ENCODE results near the gene TANK. TPM values are rescaled to one million over a fixed set of nuclear protein-coding genes. Genes with fewer than 3 reads are reported as not detected.
A peak's percentile ranks its signal among the peaks of the same experiment; 100 is the strongest.

TANK gene
- total and polyA plus RNA-seq, 2 donors from 2014 or later: 21.2 to 56.1 TPM

DNA sequence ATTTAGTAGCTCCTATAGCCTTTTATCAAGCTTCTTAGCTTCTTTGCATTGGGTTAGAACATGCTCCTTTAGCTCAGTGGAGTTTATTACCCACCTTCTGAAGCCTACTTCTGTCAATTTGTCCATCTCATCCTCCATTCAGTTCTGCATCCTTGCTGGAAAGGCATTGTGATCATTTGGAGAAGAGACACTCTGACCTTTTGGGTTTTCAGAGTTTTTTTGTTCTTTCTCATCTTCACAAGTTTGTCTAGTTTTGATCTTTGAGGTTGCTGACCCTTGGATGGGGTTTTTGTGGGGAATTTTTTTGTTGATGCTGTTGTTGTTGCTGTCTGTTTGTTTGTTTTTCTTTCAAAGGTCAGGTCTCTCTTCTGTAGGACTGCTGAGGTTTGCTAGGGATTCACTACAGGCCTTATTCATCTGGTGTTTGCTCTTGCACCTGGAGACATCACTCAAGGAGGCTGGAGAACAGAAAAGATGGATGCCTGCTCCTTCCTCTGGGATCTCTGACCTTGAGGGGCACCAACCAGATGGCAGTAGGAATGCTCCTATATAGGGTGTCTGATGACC is 13.9 kb upstream of the TANK start:
- Histone ChIP-seq H3K9ac (ENCODE audit: low read length in 3 of 3) (no peak overlapping the region), H3K9me3 (ENCODE audit: control insufficient read depth in 2 of 3, insufficient read depth in 1 of 3, low read length in 3 of 3) (peaks cover 0 to 15% (median 0%) of the 10 kb centered on the region in 3 donors), H3K4me3 (ENCODE audit: low read length in 3 of 3) (no peak overlapping the region), H3K27me3 (ENCODE audit: control insufficient read depth, insufficient read depth, low read length) (no peaks in the 10 kb centered on the region), H3K36me3 (ENCODE audit: control insufficient read depth in 2 of 3, insufficient read depth in 3 of 3, low read length in 3 of 3) (no peaks in the 10 kb centered on the region), H3K4me1 (ENCODE audit: control insufficient read depth in 2 of 3, insufficient read depth in 2 of 3, low read depth in 1 of 3, low read length in 3 of 3) (no peaks in the 10 kb centered on the region), H3K27ac (ENCODE audit: low read depth in 2 of 2, low read length in 2 of 2) (no peak overlapping the region)
- TF ChIP-seq, protein P1, sequence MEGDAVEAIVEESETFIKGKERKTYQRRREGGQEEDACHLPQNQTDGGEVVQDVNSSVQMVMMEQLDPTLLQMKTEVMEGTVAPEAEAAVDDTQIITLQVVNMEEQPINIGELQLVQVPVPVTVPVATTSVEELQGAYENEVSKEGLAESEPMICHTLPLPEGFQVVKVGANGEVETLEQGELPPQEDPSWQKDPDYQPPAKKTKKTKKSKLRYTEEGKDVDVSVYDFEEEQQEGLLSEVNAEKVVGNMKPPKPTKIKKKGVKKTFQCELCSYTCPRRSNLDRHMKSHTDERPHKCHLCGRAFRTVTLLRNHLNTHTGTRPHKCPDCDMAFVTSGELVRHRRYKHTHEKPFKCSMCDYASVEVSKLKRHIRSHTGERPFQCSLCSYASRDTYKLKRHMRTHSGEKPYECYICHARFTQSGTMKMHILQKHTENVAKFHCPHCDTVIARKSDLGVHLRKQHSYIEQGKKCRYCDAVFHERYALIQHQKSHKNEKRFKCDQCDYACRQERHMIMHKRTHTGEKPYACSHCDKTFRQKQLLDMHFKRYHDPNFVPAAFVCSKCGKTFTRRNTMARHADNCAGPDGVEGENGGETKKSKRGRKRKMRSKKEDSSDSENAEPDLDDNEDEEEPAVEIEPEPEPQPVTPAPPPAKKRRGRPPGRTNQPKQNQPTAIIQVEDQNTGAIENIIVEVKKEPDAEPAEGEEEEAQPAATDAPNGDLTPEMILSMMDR (IDR thresholded peaks at IDR 0.05; ENCODE audit: borderline replicate concordance, extremely low read depth, insufficient read depth): no peak
- no peak for DNase-seq
- intact Hi-C loops (cut with DNase I): no loop called here
- no peak for FAIRE-seq

DNA sequence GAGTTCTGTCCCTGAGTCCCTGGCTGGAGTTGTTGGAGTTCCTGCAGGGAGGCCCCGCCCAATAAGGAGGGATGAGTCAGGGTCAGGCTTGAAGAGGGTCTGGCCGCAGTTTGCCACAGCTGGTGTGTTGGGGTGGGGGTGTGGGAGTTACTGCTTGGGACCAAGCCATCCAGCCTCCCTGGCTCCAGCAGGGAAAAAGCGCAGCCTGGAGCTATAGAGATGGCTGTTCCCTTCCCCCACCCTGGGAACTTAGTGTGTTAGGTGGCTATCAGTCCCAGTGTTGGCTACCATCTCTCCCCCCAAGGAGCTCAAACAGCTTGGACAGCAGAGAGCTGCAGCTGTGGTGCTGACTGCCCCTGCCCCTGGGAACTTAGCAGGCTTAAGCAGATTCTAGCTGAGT is 13.2 kb upstream of the TANK start:
- no peak overlapping the region for H3K4me3 ChIP-seq (ENCODE audit: low read length in 3 of 3)
- no peaks in the 10 kb centered on the region for H3K36me3 ChIP-seq (ENCODE audit: control insufficient read depth in 2 of 3, insufficient read depth in 3 of 3, low read length in 3 of 3)
- H3K9ac ChIP-seq (ENCODE audit: low read length in 3 of 3): no peak overlapping the region
- no peak overlapping the region for H3K27ac ChIP-seq (ENCODE audit: low read depth in 2 of 2, low read length in 2 of 2)
- FAIRE-seq: no peak
- peak in 1 of 5 donors; percentile 37 for DNase-seq
- TF ChIP-seq, protein P1 (IDR thresholded peaks at IDR 0.05; ENCODE audit: borderline replicate concordance, extremely low read depth, insufficient read depth): no peak
- no peaks in the 10 kb centered on the region for H3K4me1 ChIP-seq (ENCODE audit: control insufficient read depth in 2 of 3, insufficient read depth in 2 of 3, low read depth in 1 of 3, low read length in 3 of 3)
- peaks cover 0 to 15% (median 0%) of the 10 kb centered on the region in 3 donors for H3K9me3 ChIP-seq (ENCODE audit: control insufficient read depth in 2 of 3, insufficient read depth in 1 of 3, low read length in 3 of 3)
- H3K27me3 ChIP-seq (ENCODE audit: control insufficient read depth, insufficient read depth, low read length): no peaks in the 10 kb centered on the region
- intact Hi-C loops (cut with DNase I): no loop called here

DNA sequence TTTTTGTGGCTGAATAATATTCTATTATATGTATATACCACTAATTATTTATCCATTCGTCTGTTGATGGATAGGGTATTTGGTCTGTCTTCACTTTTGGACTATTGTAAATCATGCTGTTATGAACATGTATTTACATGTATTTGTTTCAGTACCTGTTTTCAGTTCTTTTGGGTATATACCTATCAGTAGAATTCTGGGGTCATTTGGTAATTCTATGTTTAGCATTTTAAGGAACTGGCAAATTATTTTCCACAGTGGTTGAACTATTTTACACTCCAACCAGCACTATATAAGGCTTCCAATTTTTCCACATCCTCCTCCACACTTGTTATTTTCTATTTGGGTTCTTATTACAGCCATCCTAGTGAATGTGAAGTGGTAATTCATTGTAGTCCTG is 12.4 kb upstream of the TANK start:
- FAIRE-seq: no peak
- H3K4me1 ChIP-seq (ENCODE audit: control insufficient read depth in 2 of 3, insufficient read depth in 2 of 3, low read depth in 1 of 3, low read length in 3 of 3): no peaks in the 10 kb centered on the region
- DNase-seq: no peak
- no peaks in the 10 kb centered on the region for H3K36me3 ChIP-seq (ENCODE audit: control insufficient read depth in 2 of 3, insufficient read depth in 3 of 3, low read length in 3 of 3)
- H3K27me3 ChIP-seq (ENCODE audit: control insufficient read depth, insufficient read depth, low read length): no peaks in the 10 kb centered on the region
- no peak overlapping the region for H3K27ac ChIP-seq (ENCODE audit: low read depth in 2 of 2, low read length in 2 of 2)
- H3K9ac ChIP-seq (ENCODE audit: low read length in 3 of 3): no peak overlapping the region
- peaks cover 0 to 15% (median 0%) of the 10 kb centered on the region in 3 donors for H3K9me3 ChIP-seq (ENCODE audit: control insufficient read depth in 2 of 3, insufficient read depth in 1 of 3, low read length in 3 of 3)
- H3K4me3 ChIP-seq (ENCODE audit: low read length in 3 of 3): no peak overlapping the region
- TF ChIP-seq, protein P1 (IDR thresholded peaks at IDR 0.05; ENCODE audit: borderline replicate concordance, extremely low read depth, insufficient read depth): no peak
- intact Hi-C loops (cut with DNase I): no loop called here

GRCh38 chr2:161150704-161151103 is 9.5 kb upstream of the TANK start:
- FAIRE-seq: no peak
- Histone ChIP-seq H3K27me3 (ENCODE audit: control insufficient read depth, insufficient read depth, low read length) (no peaks in the 10 kb centered on the region), H3K9ac (ENCODE audit: low read length in 3 of 3) (no peak overlapping the region), H3K36me3 (ENCODE audit: control insufficient read depth in 2 of 3, insufficient read depth in 3 of 3, low read length in 3 of 3) (no peaks in the 10 kb centered on the region), H3K9me3 (ENCODE audit: control insufficient read depth in 2 of 3, insufficient read depth in 1 of 3, low read length in 3 of 3) (peaks cover 0 to 15% (median 0%) of the 10 kb centered on the region in 3 donors), H3K27ac (ENCODE audit: low read depth in 2 of 2, low read length in 2 of 2) (no peak overlapping the region), H3K4me3 (ENCODE audit: low read length in 3 of 3) (no peak overlapping the region), H3K4me1 (ENCODE audit: control insufficient read depth in 2 of 3, insufficient read depth in 2 of 3, low read depth in 1 of 3, low read length in 3 of 3) (no peaks in the 10 kb centered on the region)
- intact Hi-C loops (cut with DNase I): no loop called here
- no peak for DNase-seq
- TF ChIP-seq, protein P1 (IDR thresholded peaks at IDR 0.05; ENCODE audit: borderline replicate concordance, extremely low read depth, insufficient read depth): no peak

All from kidney (tissue), 14 donors.